ENCODE results near the gene SLC29A1.

GRCh38 chr6:44176130-44176761 lies 47.1 kb upstream of the SLC29A1 start:
- TF ChIP-seq CTCF (IDR thresholded peaks at IDR 0.05), result no peak
- TF ChIP-seq POLR2A (IDR thresholded peaks at IDR 0.05), result no peak
- no peak for TF ChIP-seq POLR2AphosphoS5 (IDR thresholded peaks at IDR 0.05)

Measured in breast epithelium (tissue), 3 donors.